TTC549 (cell line): ENCODE measurements around the gene RSRC1.
A peak's percentile ranks its signal among the peaks of the same experiment; 100 is the strongest.
"Not testable (repeated sequence)": the region's sequence is repeated elsewhere in the genome, so short reads cannot be mapped to it uniquely, and the experiment has no call there.

Experiments used
- FAIRE-seq: peaks from 2 replicates; lab custom pipeline; 2012; peaks lifted over from hg19 to GRCh38; lab: Jason Lieb, UNC

RSRC1 gene

DNA sequence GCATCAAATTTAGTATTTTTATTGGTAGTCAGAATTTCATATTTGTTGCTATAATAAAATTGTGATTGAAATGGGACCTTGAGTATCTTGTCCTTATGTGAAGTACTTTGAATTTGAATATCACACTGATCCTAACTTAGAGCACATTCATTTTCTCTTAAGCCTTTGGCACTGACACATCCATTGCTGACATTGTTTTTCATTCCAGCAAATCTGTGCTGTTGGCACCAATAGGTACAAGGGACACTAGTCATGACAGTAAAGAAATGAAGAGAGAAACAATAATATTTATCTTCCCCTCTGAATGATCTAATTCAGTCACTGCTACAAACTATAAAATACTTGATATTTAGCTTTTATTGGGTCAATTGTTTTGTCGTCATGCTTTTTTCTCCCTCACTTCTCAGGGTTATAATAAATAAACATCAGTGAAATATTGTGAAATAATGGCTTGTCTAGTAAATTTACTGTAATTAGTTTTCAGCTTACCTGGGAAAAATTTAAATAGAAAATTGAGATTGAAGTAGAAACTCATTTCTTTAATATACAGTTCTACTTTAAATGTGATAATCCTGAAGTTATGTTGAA is 294.3 kb downstream of the RSRC1 start:
- no peak for FAIRE-seq

DNA sequence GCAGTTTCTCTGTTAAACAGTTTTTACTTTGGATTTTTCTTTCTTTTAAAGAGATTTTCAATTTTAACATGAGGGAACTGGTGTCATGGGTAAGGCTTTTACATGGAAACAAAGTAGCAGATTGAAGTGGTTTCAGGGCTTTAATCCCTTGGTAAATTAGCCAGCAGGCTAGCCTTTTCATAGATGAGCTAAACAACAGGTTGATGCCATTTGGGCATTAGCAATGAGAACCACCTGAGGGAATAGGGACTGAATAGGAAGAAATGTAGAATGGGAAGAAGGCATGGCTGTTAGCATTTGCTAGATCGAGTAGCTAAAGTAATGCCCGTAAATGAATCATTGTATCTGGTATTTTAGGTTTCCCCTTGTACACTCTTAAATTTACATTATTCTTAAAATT is 295.6 kb downstream of the RSRC1 start:
- FAIRE-seq = no peak

GRCh38 chr3:158407844-158408517 is 298.1 kb downstream of the RSRC1 start:
- no peak for FAIRE-seq

- FAIRE-seq = not testable (repeated sequence)
Measured at GRCh38 chr3:158408518-158408897, 298.6 kb downstream of the RSRC1 start.

DNA sequence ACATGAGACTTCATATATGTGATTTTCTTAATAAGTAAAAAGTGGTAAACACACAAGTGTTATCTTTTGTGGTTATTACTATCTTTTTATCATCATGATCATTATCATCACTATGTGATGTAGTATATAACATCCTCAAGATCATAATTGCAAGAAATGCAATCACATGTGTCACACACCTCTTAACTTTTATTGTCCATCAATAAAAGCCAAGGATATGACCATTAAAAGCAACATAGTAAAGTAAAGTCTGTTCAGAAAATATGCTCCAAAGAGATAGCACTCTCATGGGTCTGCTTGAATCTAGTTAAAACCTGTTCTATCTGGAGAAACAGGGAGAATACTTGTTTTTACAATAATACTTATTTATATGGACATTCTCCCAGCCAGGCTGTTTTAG is 308.1 kb downstream of the RSRC1 start:
- no peak for FAIRE-seq

DNA sequence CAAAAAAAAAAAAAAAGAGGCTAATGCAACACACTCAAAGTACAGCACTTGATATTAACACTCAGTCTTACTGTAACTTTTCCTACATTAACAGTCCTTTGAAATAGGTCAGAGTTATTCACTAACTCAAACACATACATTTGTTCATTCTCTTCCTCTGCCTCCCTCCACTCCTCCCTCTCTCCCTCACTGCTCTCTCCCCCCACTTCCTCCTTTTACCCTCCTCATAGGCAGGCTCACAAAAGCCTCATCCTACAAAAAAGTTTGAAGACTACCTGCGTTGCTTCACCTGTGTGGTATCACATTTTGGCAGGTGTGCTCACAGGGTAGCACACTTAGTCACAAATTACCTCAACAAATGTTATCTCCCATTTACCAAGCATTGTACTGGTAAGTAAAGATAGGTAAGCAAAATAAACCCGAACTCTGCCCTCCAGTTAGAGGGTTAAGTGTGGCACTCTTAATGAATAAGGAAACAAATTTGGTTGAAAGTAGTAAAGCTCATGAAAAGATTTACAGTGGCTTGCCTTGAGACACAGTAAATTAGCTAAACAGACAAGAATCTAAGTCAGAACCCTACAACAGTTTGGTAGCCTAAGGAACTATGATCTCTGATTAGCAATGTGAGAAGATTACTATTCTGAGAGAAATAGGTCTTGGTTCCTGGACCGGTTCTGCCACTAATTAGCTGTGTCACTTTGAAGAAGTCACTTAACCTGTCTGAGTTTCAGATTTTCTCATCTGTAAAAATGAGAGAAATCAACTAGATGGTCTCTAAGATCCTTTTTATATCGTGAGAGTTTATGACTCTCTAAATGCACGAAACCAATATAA is 310.1 kb downstream of the RSRC1 start:
- FAIRE-seq = no peak

DNA sequence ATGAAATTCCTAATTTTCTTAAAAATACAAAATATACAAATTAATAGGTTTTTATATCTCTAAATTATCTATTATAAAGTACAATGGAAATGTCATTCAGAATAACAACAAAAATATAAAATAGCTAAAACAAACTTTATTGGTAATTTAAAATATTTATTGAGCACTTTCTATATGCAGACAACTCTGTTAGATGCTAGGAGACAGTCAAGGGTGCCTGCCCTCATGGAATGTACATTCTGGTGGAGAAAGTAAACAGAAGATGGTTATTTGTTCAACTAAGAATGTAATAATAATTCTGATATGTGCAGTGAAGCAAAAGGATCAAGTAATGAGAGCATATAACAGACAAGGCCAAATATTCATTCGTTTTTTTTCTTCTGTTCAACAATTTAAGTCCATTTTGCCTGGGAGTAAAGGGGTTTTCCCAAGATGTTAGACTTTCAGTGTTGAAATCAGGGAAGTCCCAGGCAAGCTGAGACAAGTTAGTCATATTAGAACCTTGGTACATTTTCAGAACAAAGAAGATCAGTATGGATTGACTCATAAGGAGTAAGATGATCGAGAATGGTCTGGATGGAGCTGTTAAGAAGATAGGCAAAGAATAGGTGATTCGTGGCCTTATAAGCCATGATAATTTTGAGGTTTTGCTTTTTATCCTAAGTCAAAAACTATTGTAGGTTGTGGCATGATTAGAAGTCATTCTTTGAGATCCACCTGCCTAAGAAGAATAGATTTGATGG is 310.9 kb downstream of the RSRC1 start:
- FAIRE-seq = no peak

- no peak for FAIRE-seq
Measured at GRCh38 chr3:158430448-158430847, 320.6 kb downstream of the RSRC1 start.

- no peak for FAIRE-seq
Measured at GRCh38 chr3:158430968-158431367, 321.1 kb downstream of the RSRC1 start.

DNA sequence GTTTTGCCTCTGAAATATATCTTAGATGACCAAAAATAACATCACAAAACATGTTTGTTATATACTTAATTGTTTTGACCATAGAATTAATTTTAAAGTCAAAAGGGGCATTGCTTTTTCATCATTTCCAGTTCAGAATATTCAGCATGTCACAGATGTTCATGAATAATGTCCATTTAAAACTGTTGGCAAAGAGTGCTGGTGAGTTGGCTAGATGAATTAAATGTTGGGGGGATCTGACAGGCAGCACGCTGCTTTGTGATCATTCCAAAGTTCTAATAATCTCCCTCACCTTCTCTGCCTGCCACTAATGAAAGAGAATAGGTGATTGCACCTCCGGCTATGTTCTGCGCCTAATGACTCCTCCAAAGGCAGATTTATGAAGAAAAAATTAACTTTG is 321.9 kb downstream of the RSRC1 start:
- no peak for FAIRE-seq

DNA sequence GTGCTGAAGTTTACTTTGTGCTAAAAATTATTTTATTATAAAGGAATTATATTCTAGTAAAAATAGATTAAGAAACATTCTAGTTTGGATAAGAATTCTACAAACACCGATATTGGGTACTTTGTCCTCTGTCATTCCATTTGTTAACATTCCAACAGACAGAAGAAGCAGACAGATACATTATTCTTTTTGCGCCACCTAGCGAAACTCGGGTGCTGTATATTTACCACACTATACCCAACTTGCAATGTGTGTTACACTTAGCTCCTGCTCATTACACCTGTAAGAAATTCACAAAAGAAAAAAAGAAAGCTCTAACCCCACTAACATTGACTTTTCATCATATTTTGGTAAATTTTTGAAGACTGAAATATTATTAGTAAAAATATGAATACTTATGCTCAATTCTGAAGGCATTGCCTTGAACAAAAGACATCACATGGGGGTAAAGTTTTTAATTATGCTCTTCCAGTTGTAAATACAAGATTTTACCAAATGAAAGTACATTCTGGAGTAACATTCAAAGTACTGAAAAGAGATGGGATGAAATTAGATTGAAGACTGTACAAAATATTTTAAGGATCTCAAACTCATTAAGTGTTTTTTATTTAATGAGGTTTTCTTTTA is 324.6 kb downstream of the RSRC1 start:
- peak; percentile 94 for FAIRE-seq

GRCh38 chr3:158443632-158444031 is 333.7 kb downstream of the RSRC1 start:
- no peak for FAIRE-seq

- peak; percentile 33 for FAIRE-seq
Measured at GRCh38 chr3:158447408-158447807, 337.5 kb downstream of the RSRC1 start.

DNA sequence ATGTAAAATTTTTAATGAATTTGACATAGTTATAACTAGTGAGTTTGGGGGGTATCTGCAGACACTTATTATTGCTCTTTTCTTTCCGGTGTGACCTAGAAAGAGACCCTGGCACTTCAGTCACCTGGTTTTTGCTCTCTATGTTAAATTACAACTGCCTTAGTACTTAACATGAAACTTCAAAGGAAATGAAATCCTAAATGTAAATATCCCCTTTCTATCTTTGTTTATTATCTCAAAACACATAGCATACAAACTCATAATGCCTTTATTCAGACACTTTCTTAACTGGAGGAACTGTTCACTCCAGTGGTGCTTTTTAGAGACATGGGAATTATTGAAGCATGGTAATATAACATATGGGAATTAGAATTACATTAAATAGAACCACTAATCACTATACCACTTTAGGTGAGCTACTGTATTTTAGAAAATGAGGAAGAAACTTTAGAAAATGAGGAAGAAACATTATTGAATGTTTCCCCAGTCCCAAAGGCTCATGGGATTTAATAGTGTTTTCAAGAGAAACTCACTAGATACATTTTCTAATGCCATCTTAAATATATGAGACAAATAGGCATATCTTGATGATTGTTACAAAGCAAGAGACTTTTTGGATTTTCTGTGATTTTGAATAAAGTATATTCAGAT is 341.6 kb downstream of the RSRC1 start:
- no peak for FAIRE-seq

- FAIRE-seq = no peak
Measured at GRCh38 chr3:158452334-158452733, 342.4 kb downstream of the RSRC1 start.

DNA sequence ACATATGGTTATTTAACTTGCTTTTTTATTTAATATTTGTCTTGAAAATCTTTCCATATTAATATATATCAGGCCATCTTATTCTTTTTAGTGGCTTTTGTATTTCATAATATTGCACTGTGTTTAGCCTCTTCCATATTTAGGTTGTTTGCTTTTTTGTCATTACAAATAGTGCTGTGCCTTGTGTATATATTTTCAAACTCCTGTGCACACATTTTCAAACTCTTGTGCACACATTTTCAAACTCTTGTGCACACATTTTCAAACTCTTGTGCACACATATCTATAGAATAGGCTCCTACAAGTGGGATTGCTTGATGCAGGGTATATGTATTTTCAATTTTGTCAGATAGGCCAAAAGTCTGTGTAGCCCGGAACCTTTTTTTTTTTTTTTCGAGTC is 343.1 kb downstream of the RSRC1 start:
- FAIRE-seq = no peak

DNA sequence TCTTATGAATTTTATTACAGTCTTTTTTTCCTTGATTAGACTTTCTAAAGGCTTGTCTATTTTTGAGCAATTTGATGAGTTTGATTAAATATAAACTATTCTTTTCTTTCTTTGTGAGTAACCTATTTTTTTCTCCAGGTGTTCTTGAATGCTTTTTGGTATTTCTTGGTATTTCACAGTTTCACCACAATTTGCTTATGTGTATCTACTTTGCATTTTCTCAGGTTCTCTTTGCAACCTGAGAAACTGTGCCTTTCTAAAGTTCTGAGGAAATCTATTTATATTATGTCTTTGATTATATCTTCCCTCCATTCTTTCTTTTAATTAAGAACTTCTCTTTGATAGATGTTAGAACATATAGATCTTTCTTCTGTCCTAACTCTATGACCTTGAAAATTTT is 344.0 kb downstream of the RSRC1 start:
- FAIRE-seq = no peak

DNA sequence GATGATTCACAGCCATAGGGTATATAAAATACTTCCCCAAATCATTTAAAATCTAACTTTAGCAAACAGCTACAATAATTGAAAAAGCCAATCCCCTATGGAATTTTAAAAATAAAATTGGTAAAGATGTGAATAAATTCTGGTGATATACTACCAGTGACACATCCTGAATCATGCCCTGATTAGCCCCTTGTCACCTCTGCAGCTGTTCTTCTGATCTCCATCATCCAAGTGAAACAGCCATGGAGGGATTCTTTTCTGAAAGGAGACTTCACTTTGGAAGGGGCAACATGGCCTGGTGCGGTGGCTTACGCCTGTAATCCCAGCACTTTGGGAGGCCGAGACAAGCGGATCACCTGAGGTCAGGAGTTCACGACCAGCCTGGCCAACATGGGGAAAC is 345.5 kb downstream of the RSRC1 start:
- no peak for FAIRE-seq

GRCh38 chr3:158456114-158456513 is 346.2 kb downstream of the RSRC1 start:
- FAIRE-seq = no peak

DNA sequence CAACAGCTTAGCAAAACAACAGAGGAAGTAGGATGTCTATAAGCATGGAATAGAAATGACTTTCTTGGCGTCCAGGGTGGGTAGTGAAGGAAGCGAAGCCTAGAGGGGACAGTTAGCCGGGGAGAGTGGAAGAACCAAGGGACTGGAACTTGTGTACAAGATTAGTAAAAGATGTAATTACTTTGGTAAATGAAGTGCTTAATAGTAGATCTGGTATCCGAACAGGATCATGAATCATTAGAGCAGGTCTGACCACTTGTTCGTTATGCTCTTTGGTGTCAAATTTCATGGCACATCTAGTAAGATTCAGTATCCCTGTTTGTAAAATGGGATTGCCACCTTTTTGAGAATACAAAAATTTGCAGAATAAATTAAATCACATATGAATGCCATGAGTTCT is 348.6 kb downstream of the RSRC1 start:
- no peak for FAIRE-seq

- FAIRE-seq = no peak
Measured at GRCh38 chr3:158460926-158461325, 351.0 kb downstream of the RSRC1 start.

GRCh38 chr3:158463556-158463955 is 353.7 kb downstream of the RSRC1 start:
- FAIRE-seq = no peak
